IMR-90 (cell line): ENCODE results near the gene PRSS38. TPM values are rescaled to one million over a fixed set of nuclear protein-coding genes. Genes with fewer than 3 reads are reported as not detected.

ENCODE experiments used
- ATAC-seq: fragments of 200-7000 bp; cut with Tn5 transposase; 2 replicates; pipeline ENCODE4 v1.9.1; 2020; ENCODE audit warnings: low read depth, mild to moderate bottlenecking, moderate library complexity
- BruUV-seq: library from RNA; stranded (reverse); fragments of 400-500 nt; replicated peaks from 2 replicates; lab custom pipeline; 2021; lab: Mats Ljungman, UMichigan
- CTCF ChIA-PET: fragments of 300-600 bp; formaldehyde crosslinking; extraction: SDS; loops from one replicate; lab custom pipeline; 2021; ENCODE audit warnings: antibody characterized with exemption; lab: Yijun Ruan, JAX
- POLR2A ChIA-PET: fragments of 300-600 bp; sonication (Branson Sonifier 250); formaldehyde crosslinking; loops from one replicate; lab custom pipeline; 2022; ENCODE audit warnings: antibody characterized with exemption; ENCODE audit not compliant: unreplicated experiment; lab: Charles Lee
- DNase-seq: peaks from one replicate; pipeline ENCODE4 v3.0.0; 2013
- H2AFZ ChIP-seq: replicated peaks from 2 replicates; pipeline ENCODE3; 2013; ENCODE audit warnings: low read length, mild to moderate bottlenecking; ENCODE audit not compliant: poor library complexity
- H2AK5ac ChIP-seq: 2 replicates; pipeline ENCODE4 v1.6.1; 2013; ENCODE audit warnings: low read depth, low read length, inconsistent platforms
- H2AK9ac ChIP-seq: replicated peaks from 2 replicates; pipeline ENCODE3; 2013; ENCODE audit warnings: mild to moderate bottlenecking, low read depth, low read length, moderate library complexity; ENCODE audit not compliant: poor library complexity
- H2BK120ac ChIP-seq: 2 replicates; pipeline ENCODE4 v1.6.1; 2013; ENCODE audit warnings: low read depth, low read length, inconsistent platforms
- H2BK15ac ChIP-seq: 3 replicates; pipeline ENCODE4 v1.6.1; 2013; ENCODE audit warnings: low read depth, low read length, inconsistent platforms
- H2BK20ac ChIP-seq: 2 replicates; pipeline ENCODE4 v1.6.1; 2013; ENCODE audit warnings: low read depth, mild to moderate bottlenecking, inconsistent platforms, low read length, moderate library complexity
- H2BK5ac ChIP-seq: 2 replicates; pipeline ENCODE4 v1.6.1; 2013; ENCODE audit warnings: mild to moderate bottlenecking, low read depth, low read length, inconsistent platforms; ENCODE audit not compliant: poor library complexity, severe bottlenecking
- H3K14ac ChIP-seq: replicated peaks from 2 replicates; pipeline ENCODE4 v1.6.1; 2013; ENCODE audit warnings: low read depth, low read length, inconsistent platforms
- H3K18ac ChIP-seq: 2 replicates; pipeline ENCODE4 v1.6.1; 2013; ENCODE audit warnings: low read depth, low read length, control low read depth
- H3K23ac ChIP-seq: 2 replicates; pipeline ENCODE4 v1.6.1; 2013; ENCODE audit warnings: low read depth, low read length, inconsistent platforms
- H3K27ac ChIP-seq: 2 replicates; pipeline ENCODE4 v1.5.1; 2013; ENCODE audit warnings: mild to moderate bottlenecking, control low read depth, low read length; ENCODE audit not compliant: insufficient read depth
- H3K27me3 ChIP-seq: 2 replicates; pipeline ENCODE4 v1.6.1; 2013; ENCODE audit warnings: low read length; ENCODE audit not compliant: control insufficient read depth, insufficient read depth
- H3K36me3 ChIP-seq: 2 replicates; pipeline ENCODE4 v1.6.1; 2013; ENCODE audit warnings: low read length, mixed read lengths; ENCODE audit not compliant: control insufficient read depth, insufficient read depth
- H3K4ac ChIP-seq: 2 replicates; pipeline ENCODE4 v1.6.1; 2013; ENCODE audit warnings: low read depth, low read length, inconsistent platforms
- H3K4me1 ChIP-seq: 2 replicates; pipeline ENCODE4 v1.6.1; 2013; ENCODE audit warnings: low read length, mixed read lengths; ENCODE audit not compliant: control insufficient read depth, insufficient read depth
- H3K4me2 ChIP-seq: 2 replicates; pipeline ENCODE4 v1.6.1; 2013; ENCODE audit warnings: low read depth, mild to moderate bottlenecking, control low read depth, low read length, moderate library complexity
- H3K4me3 ChIP-seq: 2 replicates; pipeline ENCODE4 v1.5.1; 2013; ENCODE audit warnings: low read depth, mild to moderate bottlenecking, control low read depth, low read length, moderate library complexity; ENCODE audit not compliant: insufficient read depth
- H3K56ac ChIP-seq: 2 replicates; pipeline ENCODE4 v1.6.1; 2013; ENCODE audit warnings: low read length, inconsistent platforms; ENCODE audit not compliant: insufficient read depth; ENCODE audit errors: extremely low read depth
- H3K79me1 ChIP-seq, 2 experiments: 2 replicates each; pipeline ENCODE4 v1.6.1; 2013; ENCODE audit warnings: low read length in 2 of 2, inconsistent platforms in 1 of 2, low read depth in 1 of 2
- H3K9ac ChIP-seq: 2 replicates; pipeline ENCODE4 v1.6.1; 2013; ENCODE audit warnings: low read depth, low read length, control low read depth
- H3K9me1 ChIP-seq: 2 replicates; pipeline ENCODE4 v1.6.1; 2013; ENCODE audit warnings: low read length, inconsistent platforms; ENCODE audit not compliant: insufficient read depth
- H3K9me3 ChIP-seq: 2 replicates; pipeline ENCODE4 v1.6.1; 2013; ENCODE audit warnings: low read length; ENCODE audit not compliant: control insufficient read depth, insufficient read depth
- H4K20me1 ChIP-seq: 2 replicates; pipeline ENCODE4 v1.6.1; 2013; ENCODE audit warnings: low read length, inconsistent platforms; ENCODE audit not compliant: insufficient read depth
- H4K5ac ChIP-seq: 2 replicates; pipeline ENCODE4 v1.6.1; 2013; ENCODE audit warnings: mild to moderate bottlenecking, low read depth, low read length, control low read depth
- H4K8ac ChIP-seq, 2 experiments: 2 replicates each; pipeline ENCODE4 v1.6.1; 2013; ENCODE audit warnings: low read depth in 2 of 2, low read length in 2 of 2, control low read depth in 1 of 2, inconsistent platforms in 1 of 2
- H4K91ac ChIP-seq: 2 replicates; pipeline ENCODE4 v1.6.1; 2013; ENCODE audit warnings: low read depth, low read length, inconsistent platforms; ENCODE audit not compliant: insufficient read depth
- BHLHE40 ChIP-seq: fragments of 150-350 bp; IDR thresholded peaks from 2 replicates; pipeline ENCODE4 v1.6.1; 2016; ENCODE audit warnings: mild to moderate bottlenecking, low read depth, low read length
- CEBPB ChIP-seq: IDR thresholded peaks from 2 replicates; pipeline ENCODE4 v1.6.1; 2012; ENCODE audit warnings: low read depth, low read length, improper control_type of control experiment
- CTCF ChIP-seq: conservative IDR thresholded peaks from 2 replicates; pipeline ENCODE4 v1.5.1; 2012; ENCODE audit warnings: mild to moderate bottlenecking, low read depth, low read length, improper control_type of control experiment
- FOS ChIP-seq: fragments of 150-350 bp; IDR thresholded peaks from 2 replicates; pipeline ENCODE4 v1.6.1; 2016; ENCODE audit warnings: low read depth, low read length
- MAZ ChIP-seq: IDR thresholded peaks from 2 replicates; pipeline ENCODE4 v1.6.1; 2012; ENCODE audit warnings: low read depth, mild to moderate bottlenecking, low read length, improper control_type of control experiment, moderate library complexity, borderline replicate concordance
- NFE2L2 ChIP-seq: fragments of 150-350 bp; IDR thresholded peaks from 2 replicates; pipeline ENCODE4 v1.6.1; 2016; ENCODE audit warnings: low read depth, mild to moderate bottlenecking, low read length
- RAD21 ChIP-seq: IDR thresholded peaks from 2 replicates; pipeline ENCODE4 v1.6.1; 2012; ENCODE audit warnings: low read length, improper control_type of control experiment
- RCOR1 ChIP-seq: IDR thresholded peaks from 2 replicates; pipeline ENCODE4 v1.6.1; 2012; ENCODE audit warnings: mild to moderate bottlenecking, low read length, improper control_type of control experiment; ENCODE audit not compliant: insufficient replicate concordance
- RFX5 ChIP-seq: IDR thresholded peaks from 2 replicates; pipeline ENCODE4 v1.8.0; 2012; ENCODE audit warnings: low read depth, mild to moderate bottlenecking, low read length, moderate library complexity
- SMC3 ChIP-seq: fragments of 150-350 bp; IDR thresholded peaks from 2 replicates; pipeline ENCODE4 v1.6.1; 2016; ENCODE audit warnings: low read depth, mild to moderate bottlenecking, antibody characterized with exemption, low read length, moderate library complexity
- WGBS, 2 experiments: methylation state at CpG; one replicate each; pipeline versions ENCODE4 v1.1.5 to v1.1.7; 2013; ENCODE audit warnings: missing lambda C conversion rate in 2 of 2; ENCODE audit not compliant: insufficient read length in 1 of 2; ENCODE audit errors: extremely low coverage in 2 of 2; 5-methylcytosine and 5-hydroxymethylcytosine counted together
- dilution Hi-C: fragments of 300-500 bp; cut with HindIII; formaldehyde crosslinking; loops from one replicate; pipeline ENCODE4 v1.14.3; 2018; ENCODE audit warnings: low sequenced_read_pairs; ENCODE audit not compliant: unreplicated experiment
- in situ Hi-C: fragments of 300-500 bp; cut with MboI; formaldehyde crosslinking; loops from 3 replicates; pipeline ENCODE4 v1.14.3; 2019; ENCODE audit warnings: low sequenced_read_pairs, inconsistent platforms, mixed read lengths
- intact Hi-C: fragments of 100-400 bp; cut with micrococcal nuclease; formaldehyde crosslinking; loops from 2 replicates; pipeline ENCODE4 v1.10.0; 2022
- polyA plus RNA-seq, 3 experiments: library from polyadenylated mRNA; depleted of rRNA; stranded (reverse); fragments of >200 nt; gene quantifications; 2 replicates each; pipeline ENCODE4 v1.2.3, GENCODE V29; 2012; ENCODE audit warnings: low replicate concordance in 1 of 3
- total RNA-seq: library from RNA; depleted of rRNA; stranded (reverse); fragments of >200 nt; gene quantifications from 2 replicates; pipeline ENCODE4 v1.2.3, GENCODE V29; 2012

PRSS38 gene
- total and polyA plus RNA-seq, 2 of the 4 experiments (the other 2 are of a cell fraction): not detected

GRCh38 chr1:227780101-227781044, 35.1 kb upstream of the PRSS38 start:
- no TSS peak for BruUV-seq
- dilution Hi-C loops: no loop called here

More at GRCh38 chr1:227780101-227781044, 35.1 kb upstream of the PRSS38 start:
- Histone ChIP-seq H3K79me1 (peaks cover 0 to 3% of the 10 kb centered on the region in 2 experiments; a peak in 1 of 4 replicates), H4K91ac (no peak overlapping the region), H3K36me3 (peaks cover 12% of the 10 kb centered on the region), H4K5ac (no peak overlapping the region), H3K9me3 (no peaks in the 10 kb centered on the region), H2BK120ac (no peak overlapping the region), H2BK20ac (no peak overlapping the region), H2AK9ac (peak overlapping the region; percentile 3), H3K14ac (no peak overlapping the region), H4K8ac (no peak overlapping the region), H2BK5ac (no peak overlapping the region), H3K9ac (no peak overlapping the region), H2AFZ (no peak overlapping the region), H3K4me3 (no peak overlapping the region), H3K23ac (no peak overlapping the region), H2AK5ac (no peak overlapping the region), H3K9me1 (peaks cover 15% of the 10 kb centered on the region; the same call in 1 of the 2 replicates), H3K56ac (no peak overlapping the region), H3K4me1 (peaks cover 14% of the 10 kb centered on the region), H3K18ac (no peak overlapping the region), H3K4ac (no peak overlapping the region), H3K27ac (no peak overlapping the region), H3K27me3 (no peaks in the 10 kb centered on the region), H4K20me1 (peaks cover 9% of the 10 kb centered on the region; the same call in 1 of the 2 replicates), H3K4me2 (no peak overlapping the region), H2BK15ac (no peak overlapping the region)
- WGBS, 2 experiments: 89% methylated on average over 5 of the region's 23 CpGs; no CpG with 5 or more reads in 1 of the 2 experiments
- ATAC-seq (no peak), DNase-seq (no peak)
- ChIA-PET POLR2A (no interaction called here), CTCF (no interaction called here)
- in situ Hi-C loops: no loop called here
- intact Hi-C loops: no loop called here
- TF ChIP-seq NFE2L2 (no peak), MAZ (no peak), RFX5 (no peak), RCOR1 (no peak), BHLHE40 (no peak), SMC3 (no peak), CTCF (no peak), CEBPB (no peak), FOS (no peak), RAD21 (no peak)
